ENCODE data around the gene GRIN2A.

GRIN2A gene

DNA sequence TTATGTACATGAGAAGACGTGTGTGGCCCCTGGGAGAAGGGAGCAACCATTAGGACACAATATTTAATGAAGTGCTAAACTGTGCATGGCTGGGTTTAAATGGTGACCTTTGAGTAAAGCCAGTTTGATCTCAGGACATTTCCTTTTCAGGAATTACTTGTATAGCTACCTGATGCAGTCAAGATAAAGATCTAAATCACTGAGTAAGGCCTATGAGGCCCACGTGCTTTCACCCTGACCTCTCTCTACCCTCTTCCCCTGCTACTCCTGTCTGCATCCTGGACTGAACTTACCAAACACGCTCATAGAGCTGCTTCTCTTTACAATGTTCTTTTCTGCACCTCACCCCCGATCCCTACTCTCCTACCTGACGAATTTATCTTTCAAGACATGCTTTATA, 98.9 kb downstream of the GRIN2A start:
- no peak for DNase-seq

GRCh38 chr16:10081201-10081940, 100.9 kb downstream of the GRIN2A start:
- DNase-seq = no peak

DNA sequence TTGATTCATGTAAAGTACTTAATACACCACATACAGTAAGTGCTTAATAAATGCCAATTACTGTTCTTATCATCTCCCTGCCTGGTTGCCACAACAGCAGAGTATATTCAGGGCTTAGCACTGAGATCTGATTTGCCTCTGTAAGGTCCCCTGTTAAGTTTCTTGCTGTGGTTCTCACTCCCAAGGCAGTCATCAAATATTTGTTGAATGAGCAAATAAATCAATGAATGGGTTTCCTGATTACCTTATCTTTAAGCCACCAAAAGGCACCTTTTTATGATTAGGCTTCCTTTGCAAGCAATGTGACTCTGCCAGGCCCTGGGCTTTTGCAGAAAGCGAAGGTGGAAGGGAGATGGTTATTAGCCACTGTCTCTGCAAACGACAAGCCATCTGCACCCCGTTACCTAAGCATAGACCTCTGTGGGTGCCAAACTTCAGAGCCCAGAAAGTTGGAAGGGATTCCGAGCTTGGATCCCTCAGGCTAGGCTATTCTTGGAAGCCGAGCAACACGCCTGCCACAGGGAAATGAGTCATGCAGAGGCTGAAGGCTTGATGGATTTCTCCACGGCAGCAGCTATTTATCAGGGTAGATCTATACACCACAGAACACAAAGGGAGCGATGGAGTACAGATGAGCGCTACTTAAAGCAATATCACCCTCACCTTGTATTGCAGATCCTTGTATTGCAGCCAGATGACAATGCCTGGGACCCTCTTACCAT, 102.0 kb downstream of the GRIN2A start:
- no peak for DNase-seq

- no peak for DNase-seq
These were observed 103.7 kb downstream of the GRIN2A start for GRCh38 chr16:10078541-10078949.

- DNase-seq = no peak
These were observed 104.4 kb downstream of the GRIN2A start for GRCh38 chr16:10077861-10078260.

DNA sequence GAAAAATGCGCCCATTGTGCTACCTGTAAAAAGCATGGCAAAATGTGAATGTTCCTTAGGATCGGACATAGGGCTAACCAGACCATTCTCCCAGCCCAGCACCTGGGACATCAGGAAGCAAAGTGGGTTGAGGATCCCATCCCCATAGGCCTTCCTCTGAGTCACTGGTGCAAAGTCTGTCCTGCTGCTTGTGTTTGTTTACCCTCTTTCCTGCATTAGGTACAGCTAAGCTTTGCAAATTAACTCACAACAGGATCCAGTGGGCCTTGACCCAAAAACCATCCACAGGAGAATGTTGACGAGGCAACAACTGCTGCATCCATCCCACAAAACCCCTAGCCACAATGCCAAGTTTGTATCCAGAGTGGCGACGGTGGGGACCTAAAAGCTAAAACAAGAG, 106.2 kb downstream of the GRIN2A start:
- no peak for DNase-seq

DNA sequence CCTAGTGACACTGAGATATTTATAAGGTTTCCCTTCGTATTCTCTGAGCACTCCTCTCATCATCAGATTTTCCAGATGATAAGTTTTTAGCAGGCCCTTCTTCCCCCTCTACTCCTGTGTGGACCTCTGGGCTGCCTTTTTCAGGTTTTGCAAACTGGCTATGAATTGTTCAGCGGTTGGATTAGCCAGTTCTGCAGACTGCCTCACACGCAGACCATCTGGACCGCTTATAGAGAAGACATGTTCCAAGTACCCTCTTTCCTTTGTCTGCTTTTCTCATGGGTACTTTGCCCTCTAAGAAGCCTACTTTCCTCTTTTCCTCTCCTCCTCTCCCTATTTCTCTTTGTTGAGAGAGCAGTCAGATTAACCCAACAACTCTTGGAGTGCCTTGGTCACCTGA, 111.6 kb downstream of the GRIN2A start:
- no peak for DNase-seq

DNA sequence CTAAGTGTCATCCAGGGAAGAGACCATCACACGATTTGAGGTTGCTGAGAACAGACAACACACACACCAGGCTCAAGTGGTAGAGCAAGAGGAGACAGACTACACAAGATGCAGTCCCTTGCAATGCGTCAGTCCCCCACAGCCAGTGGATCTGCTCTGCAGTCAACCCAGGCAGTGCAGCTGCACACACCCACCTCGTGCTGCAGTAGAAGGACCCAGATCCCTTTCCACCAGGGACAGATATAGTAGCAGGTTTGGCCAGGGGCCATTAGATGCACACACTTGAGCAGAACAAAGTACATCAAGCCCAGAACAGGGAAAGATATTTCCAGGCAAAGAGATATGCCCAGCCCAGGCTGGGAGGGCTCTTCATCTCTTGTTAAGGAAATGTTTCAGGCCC, 112.9 kb downstream of the GRIN2A start:
- no peak for DNase-seq

DNA sequence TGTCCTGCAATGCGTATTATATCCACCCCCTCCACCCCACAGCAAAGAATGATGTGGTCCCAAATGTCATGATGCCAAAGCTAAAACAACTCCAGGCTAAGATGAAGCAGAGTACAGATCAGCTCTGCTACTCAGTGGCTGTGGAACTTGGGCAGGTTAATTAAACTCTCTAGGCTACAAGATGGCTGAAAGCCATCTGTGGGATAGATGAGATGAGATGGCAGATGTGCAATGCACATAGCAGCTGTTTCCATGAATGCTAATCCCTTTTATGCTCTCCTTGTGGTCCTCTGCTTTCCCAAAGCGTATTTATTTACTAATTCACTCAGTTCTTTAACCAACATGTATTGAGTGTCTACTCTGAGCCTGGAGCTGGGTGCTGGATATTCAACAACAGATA, 114.4 kb downstream of the GRIN2A start:
- no peak for DNase-seq

- no peak for DNase-seq
These were observed 114.8 kb downstream of the GRIN2A start for GRCh38 chr16:10067406-10067805.

GRCh38 chr16:10065019-10065418, 117.2 kb downstream of the GRIN2A start:
- DNase-seq = no peak

- DNase-seq = no peak
These were observed 133.4 kb downstream of the GRIN2A start for GRCh38 chr16:10048850-10049249.

DNA sequence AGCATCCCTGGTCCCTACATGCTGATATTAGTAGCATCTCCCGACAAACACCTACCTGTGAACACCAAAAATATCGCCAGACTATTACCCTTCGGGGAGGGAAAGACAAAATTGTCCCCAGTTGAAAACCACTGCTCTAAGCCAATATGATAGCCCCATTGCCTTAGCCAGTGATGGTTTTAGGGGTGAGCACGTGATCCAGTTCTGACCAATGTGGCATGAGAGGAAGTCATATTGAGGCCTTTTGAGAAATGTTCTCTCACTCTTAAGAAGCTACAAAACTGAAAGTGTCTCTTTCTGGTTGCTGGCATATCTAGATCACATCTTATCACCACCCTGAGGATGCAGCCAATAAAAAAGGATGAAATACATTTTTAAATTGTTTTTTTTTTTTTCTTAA, 136.3 kb downstream of the GRIN2A start:
- no peak for DNase-seq

GRCh38 chr16:10045291-10045775, 136.9 kb downstream of the GRIN2A start:
- DNase-seq = no peak

GRCh38 chr16:10040136-10041080, 141.8 kb downstream of the GRIN2A start:
- no peak for DNase-seq

- DNase-seq = no peak
These were observed 142.8 kb downstream of the GRIN2A start for GRCh38 chr16:10039220-10040096.

DNA sequence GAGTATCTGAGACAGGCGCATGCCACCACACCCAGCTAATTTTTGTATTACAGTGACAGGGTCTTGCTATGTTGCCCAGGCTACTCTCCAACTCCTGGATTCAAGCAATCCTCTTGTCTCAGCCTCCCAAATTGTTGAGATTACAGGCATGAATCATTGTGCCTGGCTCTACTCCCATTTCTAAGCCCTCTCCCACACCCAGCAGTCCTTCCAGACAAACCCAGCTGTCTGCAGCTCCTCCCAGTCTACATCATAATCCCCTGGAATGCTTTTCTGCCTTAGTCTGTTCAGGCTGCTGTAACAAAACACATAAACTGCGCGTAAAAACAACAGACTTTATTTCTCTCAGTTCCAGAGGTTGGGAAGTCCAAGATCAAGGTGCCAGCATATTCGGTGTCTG, 144.5 kb downstream of the GRIN2A start:
- DNase-seq = no peak

- DNase-seq = no peak
These were observed 145.3 kb downstream of the GRIN2A start for GRCh38 chr16:10036956-10037355.

- DNase-seq = no peak
These were observed 148.7 kb downstream of the GRIN2A start for GRCh38 chr16:10033556-10033955.

DNA sequence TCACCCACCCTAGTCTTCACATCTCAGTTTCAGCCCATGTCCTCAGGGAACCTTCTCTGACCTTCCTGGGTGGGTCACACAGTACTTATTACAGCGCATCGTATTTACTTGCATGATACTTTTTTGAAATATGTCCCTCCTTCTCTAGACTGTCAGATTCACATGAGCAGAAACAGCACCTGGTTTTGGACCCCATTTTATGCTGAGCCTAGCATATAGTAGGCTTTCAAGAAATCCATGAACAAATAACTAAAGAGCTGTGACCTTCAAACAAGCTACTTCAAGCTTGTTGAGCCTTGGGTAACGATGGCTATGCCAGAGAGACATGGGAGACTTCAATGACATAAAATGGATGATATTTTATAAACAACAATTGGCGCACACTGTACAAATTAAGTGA, 150.3 kb downstream of the GRIN2A start:
- no peak for DNase-seq

DNA sequence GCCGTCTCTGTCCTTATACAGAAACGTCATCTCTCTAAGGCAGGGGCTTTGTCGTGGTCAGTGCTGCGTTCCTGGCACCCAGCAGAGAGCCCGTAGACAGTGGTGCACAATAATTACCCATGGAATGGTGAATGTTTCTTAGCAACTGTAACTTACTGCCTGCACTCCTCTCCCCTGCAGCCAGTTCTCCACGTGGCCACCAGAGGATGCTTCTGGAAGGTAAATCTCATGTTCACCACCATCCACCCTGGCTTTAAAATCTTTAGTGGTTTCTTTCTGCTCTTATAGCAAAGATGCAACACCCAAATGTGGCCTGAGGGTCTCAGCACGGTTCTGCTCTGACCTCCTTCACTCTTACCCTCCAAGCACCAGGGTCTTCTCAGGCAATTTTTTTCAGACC, 150.8 kb downstream of the GRIN2A start:
- DNase-seq = no peak

DNA sequence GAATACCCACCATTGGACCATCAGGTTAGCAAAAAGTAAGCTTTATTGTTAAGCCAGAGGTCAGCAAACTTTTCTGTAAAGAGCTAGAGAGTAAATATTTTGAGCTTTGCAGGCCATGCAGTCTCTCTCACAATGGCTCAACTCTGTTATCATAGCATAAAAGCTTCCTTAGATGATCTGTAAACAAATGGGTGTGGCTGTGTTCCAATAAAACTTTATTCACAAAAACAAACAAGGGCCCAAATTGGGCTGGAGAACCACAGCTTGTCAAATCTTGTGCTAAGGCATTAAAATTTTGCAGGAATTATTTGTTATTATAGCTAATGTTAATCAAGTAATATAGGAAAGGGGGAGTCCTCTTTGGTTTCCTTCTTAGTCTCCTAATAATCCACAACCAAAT, 153.6 kb downstream of the GRIN2A start:
- no peak for DNase-seq
